KOPT-K1 (cell line): ENCODE measurements around the gene PKHD1.

Experiments
- H3K27ac ChIP-seq: fragments of 200-600 bp; sonication (generic); 2 replicates; pipeline ENCODE4 v1.5.1; 2016; ENCODE audit warnings: antibody characterized with exemption, mild to moderate bottlenecking, low read depth, low read length; ENCODE audit not compliant: poor library complexity, severe bottlenecking
- H3K36me3 ChIP-seq: fragments of 200-600 bp; sonication (generic); 2 replicates; pipeline ENCODE4 v1.5.1; 2017; ENCODE audit warnings: antibody characterized with exemption, mild to moderate bottlenecking, low read length, moderate library complexity; ENCODE audit not compliant: insufficient read depth
- H3K9me3 ChIP-seq: fragments of 200-600 bp; sonication (generic); 2 replicates; pipeline ENCODE4 v1.5.1; 2017; ENCODE audit warnings: antibody characterized with exemption, low read length, mild to moderate bottlenecking; ENCODE audit not compliant: insufficient read depth, poor library complexity, severe bottlenecking

Gene PKHD1

DNA sequence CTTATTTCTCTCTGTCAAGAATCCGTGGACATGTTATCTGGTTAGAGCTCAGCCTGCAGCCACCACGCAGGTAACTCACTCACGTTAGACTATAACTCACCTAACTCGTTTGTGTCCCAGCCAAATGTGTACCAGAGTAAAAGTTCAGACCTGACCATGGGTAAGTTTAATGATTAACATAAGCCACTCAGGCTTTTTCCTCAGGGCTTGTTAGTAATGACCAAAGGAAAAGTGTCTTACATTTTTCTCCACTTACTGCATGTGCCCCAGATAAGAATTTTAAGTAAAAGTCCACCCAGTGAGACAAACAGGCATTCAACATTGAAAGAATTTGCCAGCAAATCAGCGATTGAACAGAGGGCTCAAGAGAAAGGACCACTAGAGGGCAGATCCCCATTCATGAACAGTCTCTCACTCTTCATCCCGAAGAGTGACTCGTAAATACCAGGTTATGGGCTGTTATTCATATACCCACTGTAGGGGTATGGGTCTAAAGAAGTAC is at the start of gene PKHD1:
Gene PKHD1, minus strand, starts transcription at position 116 of the 502 bp plus-strand sequence. CDS start 2,680 bp downstream, outside the sequence.
- Histone ChIP-seq H3K9me3 (no peaks in the 10 kb centered on the region), H3K27ac (no peak within 1 kb of the TSS), H3K36me3 (no peaks in the 10 kb centered on the region)

GRCh38 chr6:52136934-52137467 is 49.6 kb upstream of the PKHD1 start:
- H3K27ac ChIP-seq, result no peak overlapping the region

DNA sequence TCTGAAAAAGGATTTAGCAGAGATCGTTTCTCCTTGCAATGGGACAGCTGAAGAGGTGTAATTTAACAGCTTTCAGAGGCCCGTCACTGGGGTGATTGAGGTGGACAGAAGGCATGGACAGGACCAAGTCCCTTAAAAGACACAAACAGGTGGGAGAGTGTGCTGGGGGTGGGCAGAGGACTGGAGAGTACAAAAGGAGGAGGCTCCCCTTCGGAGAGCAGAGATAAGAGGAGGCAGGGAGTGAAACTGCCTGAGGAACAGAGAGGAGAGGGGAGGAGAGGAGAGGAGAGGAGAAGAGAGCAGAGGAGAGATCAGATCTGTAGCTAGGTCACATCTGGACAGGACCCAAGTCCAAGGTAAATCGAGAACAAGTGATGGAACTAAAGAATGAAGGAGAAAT is 48.6 kb upstream of the PKHD1 start:
- H3K27ac ChIP-seq, result no peak overlapping the region
- no peaks in the 10 kb centered on the region for H3K9me3 ChIP-seq
- no peaks in the 10 kb centered on the region for H3K36me3 ChIP-seq

More at GRCh38 chr6:52136934-52137467, 49.6 kb upstream of the PKHD1 start:
- Histone ChIP-seq H3K9me3 (no peaks in the 10 kb centered on the region), H3K36me3 (no peaks in the 10 kb centered on the region)

- H3K9me3 ChIP-seq, result no peaks in the 10 kb centered on the region
- H3K36me3 ChIP-seq, result no peaks in the 10 kb centered on the region
- H3K27ac ChIP-seq, result no peak overlapping the region
Observed at GRCh38 chr6:52135217-52135616, 47.8 kb upstream of the PKHD1 start.

GRCh38 chr6:52134011-52134410 is 46.6 kb upstream of the PKHD1 start:
- Histone ChIP-seq H3K36me3 (no peaks in the 10 kb centered on the region), H3K9me3 (no peaks in the 10 kb centered on the region), H3K27ac (no peak overlapping the region)

DNA sequence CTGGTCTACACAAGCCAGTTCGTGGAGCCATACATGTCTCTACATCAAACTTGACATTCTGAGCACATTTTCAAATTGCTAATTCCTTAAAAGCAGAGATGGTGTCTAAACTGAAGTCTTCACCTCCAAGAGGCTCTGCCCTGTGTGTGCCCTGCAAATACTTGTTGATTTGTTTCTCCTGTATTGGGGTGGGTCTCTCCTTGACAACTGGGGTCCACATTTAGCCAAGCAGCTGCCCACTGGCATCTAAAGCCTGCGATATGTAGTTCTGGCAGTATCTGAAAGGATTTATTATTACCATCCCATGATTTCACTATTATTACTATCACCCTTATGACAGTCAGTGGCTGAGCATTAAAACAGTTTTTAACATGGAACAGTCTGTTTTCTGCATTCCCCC is 45.9 kb upstream of the PKHD1 start:
- H3K36me3 ChIP-seq, result no peaks in the 10 kb centered on the region
- H3K9me3 ChIP-seq, result no peaks in the 10 kb centered on the region
- no peak overlapping the region for H3K27ac ChIP-seq

DNA sequence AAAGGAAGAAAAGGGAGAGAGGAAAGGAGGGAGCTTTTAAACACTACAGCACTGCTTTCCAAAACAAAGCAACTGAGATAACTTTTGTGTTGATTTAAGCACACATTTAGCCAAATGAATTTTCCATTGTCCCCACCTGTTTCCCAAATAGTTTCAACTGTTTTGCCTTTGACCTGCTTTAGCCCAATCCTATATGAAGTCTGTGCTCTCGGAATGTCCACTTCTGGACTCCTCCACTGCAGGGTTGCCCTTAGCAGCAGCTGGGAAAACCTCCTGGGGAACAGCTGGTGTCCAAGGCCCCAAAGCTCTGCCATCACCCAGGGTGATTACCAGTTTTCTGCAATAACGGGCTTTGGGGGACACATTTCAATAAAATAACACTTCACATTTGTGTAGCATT is 44.9 kb upstream of the PKHD1 start:
- Histone ChIP-seq H3K36me3 (no peaks in the 10 kb centered on the region), H3K27ac (no peak overlapping the region), H3K9me3 (peaks cover 7% of the 10 kb centered on the region)

DNA sequence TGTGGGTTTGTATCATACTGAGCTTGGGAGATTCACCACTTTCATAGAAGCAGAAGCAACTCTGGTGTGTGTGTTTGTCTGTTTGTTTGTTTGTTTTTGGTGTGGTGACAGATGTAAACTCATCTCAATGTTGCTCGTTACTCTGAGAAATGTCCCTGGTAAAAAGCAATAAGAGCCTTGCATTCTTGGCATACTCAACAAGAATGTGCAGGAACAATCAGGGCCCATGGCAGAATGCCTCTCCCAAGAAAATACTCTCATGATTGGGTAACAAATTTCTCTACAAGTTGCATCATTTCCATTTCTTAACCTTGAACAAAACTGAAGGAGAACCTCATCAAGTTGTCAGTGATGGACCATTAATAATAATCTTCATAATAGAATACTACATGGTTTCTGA is 43.0 kb upstream of the PKHD1 start:
- no peaks in the 10 kb centered on the region for H3K36me3 ChIP-seq
- no peak overlapping the region for H3K27ac ChIP-seq
- peaks cover 7% of the 10 kb centered on the region for H3K9me3 ChIP-seq

DNA sequence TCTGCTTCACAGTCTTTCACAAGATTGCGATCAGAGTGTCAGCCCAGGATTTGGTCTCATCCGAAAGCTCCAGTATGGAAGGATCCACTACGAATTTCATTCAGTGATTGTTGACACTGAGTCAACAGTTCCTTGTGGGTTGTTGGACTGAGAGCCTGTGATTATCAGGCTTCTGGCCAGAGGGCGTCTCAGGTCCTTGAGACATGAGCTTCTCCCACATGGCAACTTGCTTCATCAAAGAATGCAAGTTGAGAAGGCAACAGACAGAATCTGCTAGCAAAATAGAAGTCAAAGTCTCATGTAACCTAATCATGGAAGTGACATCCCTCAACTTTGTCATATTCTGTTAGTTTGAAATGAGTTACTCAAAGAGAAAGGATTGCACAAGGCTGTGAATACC is 40.5 kb upstream of the PKHD1 start:
- no peaks in the 10 kb centered on the region for H3K36me3 ChIP-seq
- no peak overlapping the region for H3K27ac ChIP-seq
- H3K9me3 ChIP-seq, result peaks cover 7% of the 10 kb centered on the region

- no peaks in the 10 kb centered on the region for H3K36me3 ChIP-seq
- peaks cover 7% of the 10 kb centered on the region for H3K9me3 ChIP-seq
- no peak overlapping the region for H3K27ac ChIP-seq
Observed at GRCh38 chr6:52126231-52126630, 38.8 kb upstream of the PKHD1 start.

- no peaks in the 10 kb centered on the region for H3K36me3 ChIP-seq
- no peak overlapping the region for H3K27ac ChIP-seq
- peaks cover 7% of the 10 kb centered on the region for H3K9me3 ChIP-seq
Observed at GRCh38 chr6:52125572-52125971, 38.2 kb upstream of the PKHD1 start.

DNA sequence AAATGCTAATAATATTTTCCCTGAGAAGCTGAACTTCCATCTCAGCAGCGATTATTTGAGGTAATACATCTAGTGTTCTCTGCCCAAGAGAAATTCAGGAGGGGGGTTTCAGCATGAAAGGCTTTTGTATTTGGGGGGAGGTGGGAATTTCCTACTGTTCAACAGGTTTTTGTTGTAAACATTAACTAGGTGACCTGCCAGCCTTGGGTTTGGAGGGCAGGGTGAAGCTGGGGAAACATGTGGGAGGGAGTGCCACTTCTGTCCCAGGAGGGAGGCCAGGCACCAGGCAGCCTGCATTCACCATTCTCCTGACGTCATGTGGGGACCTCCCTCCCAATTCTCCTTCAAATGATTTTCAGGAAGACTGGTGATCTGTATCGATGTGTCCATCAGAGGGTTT is 37.7 kb upstream of the PKHD1 start:
- Histone ChIP-seq H3K27ac (no peak overlapping the region), H3K36me3 (no peaks in the 10 kb centered on the region), H3K9me3 (peaks cover 7% of the 10 kb centered on the region)

- Histone ChIP-seq H3K36me3 (no peaks in the 10 kb centered on the region), H3K27ac (no peak overlapping the region), H3K9me3 (peaks cover 7% of the 10 kb centered on the region)
Observed at GRCh38 chr6:52124126-52125121, 37.0 kb upstream of the PKHD1 start.

- Histone ChIP-seq H3K9me3 (peaks cover 7% of the 10 kb centered on the region), H3K27ac (no peak overlapping the region), H3K36me3 (no peaks in the 10 kb centered on the region)
Observed at GRCh38 chr6:52123251-52123650, 35.8 kb upstream of the PKHD1 start.

DNA sequence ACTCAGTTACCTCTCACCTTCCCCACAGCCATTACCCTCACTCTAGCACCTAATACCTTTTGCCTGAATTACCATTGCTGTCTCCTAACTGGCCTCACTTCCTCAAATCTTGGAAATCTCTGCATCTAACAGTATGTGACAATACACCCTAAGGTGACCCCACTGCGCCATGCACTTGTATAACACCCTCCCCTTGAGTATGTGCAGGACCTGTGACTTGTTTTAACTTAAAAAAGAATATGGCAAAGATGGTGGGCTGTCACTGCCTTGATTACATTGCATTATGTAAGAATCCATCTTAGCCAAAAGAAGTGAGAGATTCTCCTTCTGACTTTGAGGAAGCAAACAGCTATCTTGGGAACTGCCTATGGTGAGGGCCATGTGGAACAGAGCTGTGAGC is 29.9 kb upstream of the PKHD1 start:
- Histone ChIP-seq H3K36me3 (no peaks in the 10 kb centered on the region), H3K27ac (no peak overlapping the region), H3K9me3 (no peaks in the 10 kb centered on the region)

DNA sequence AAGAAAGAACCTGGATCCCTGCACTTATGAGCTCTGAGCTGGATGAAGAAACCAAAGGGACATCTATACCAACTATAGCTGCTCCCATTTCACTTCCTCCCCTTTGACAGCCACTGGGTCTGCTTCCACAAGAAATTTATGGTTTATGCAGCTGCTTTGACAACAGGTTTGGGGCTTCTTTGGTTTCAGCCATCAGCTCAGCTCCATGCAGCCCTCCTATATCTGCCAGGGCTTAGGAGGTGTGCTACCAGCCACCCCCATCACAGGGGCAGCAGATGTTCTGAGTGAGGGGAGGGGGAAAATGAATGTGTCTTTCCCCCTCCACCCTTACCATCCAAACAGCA is 29.2 kb upstream of the PKHD1 start:
- H3K36me3 ChIP-seq, result no peaks in the 10 kb centered on the region
- no peaks in the 10 kb centered on the region for H3K9me3 ChIP-seq
- H3K27ac ChIP-seq, result no peak overlapping the region
